ENCODE results near the gene TIAM2.
A peak's percentile ranks its signal among the peaks of the same experiment; 100 is the strongest.

Gene TIAM2

DNA sequence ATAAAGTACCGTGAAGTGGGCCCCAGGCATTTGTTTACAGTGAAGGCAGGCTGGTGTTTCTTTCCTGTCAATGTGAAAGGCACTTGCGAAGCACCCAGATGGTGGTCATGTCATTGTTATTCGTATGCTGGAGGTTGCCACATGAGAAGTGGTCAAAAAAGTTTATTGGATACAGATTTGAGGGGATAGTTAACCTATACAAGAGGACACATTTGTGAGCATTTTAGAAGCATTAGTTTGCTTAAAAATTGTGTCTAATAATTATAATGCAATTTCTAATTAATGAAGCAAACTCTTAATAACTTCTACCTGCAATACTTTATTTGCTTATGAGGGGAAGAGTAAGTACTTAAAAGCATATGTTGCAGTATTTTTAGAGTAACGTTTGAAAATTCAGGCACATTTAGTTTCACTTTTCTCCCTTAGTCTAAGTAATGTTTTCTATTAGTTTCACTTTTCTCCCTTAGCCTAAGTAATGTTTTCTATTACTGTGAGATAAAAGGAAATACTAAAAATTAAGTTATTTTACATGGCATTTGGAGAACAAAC, 148.0 kb downstream of the TIAM2 start:
- no peak for DNase-seq (ENCODE audit: extremely low read depth, low read depth)
- H3K4me3 ChIP-seq (replicated peaks; ENCODE audit: low read depth, low read length), result peak overlapping the region; percentile 17
- TF ChIP-seq, protein P1, sequence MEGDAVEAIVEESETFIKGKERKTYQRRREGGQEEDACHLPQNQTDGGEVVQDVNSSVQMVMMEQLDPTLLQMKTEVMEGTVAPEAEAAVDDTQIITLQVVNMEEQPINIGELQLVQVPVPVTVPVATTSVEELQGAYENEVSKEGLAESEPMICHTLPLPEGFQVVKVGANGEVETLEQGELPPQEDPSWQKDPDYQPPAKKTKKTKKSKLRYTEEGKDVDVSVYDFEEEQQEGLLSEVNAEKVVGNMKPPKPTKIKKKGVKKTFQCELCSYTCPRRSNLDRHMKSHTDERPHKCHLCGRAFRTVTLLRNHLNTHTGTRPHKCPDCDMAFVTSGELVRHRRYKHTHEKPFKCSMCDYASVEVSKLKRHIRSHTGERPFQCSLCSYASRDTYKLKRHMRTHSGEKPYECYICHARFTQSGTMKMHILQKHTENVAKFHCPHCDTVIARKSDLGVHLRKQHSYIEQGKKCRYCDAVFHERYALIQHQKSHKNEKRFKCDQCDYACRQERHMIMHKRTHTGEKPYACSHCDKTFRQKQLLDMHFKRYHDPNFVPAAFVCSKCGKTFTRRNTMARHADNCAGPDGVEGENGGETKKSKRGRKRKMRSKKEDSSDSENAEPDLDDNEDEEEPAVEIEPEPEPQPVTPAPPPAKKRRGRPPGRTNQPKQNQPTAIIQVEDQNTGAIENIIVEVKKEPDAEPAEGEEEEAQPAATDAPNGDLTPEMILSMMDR (IDR thresholded peaks at IDR 0.05; ENCODE audit: low read depth, low read length, missing control alignments), result no peak

DNA sequence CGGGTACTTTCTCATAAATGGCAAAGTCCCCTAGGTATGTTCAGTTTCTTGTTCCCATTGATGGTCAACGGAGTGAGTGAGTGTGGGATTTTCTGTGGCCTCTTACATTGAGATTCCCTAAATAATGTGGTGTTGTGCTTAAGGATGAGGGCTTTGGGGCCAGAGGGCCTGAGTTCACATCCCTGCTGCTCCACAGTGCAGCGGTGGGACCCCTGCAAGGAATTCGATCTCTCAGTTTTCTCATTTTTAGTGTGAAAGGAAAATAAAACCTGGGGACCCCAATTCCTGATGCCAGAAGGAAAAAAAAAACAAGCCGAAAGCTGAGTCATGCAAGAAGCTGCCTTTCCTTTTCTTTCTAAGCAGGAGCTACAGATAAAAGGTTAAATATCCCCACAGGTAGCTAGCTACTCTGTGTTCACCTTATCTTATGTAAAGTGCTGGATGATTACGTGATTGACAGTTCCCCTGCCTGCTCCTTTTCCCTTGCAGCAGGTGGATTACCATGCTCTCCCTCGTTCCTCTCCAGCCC, 148.5 kb downstream of the TIAM2 start:
- TF ChIP-seq, protein P1 (IDR thresholded peaks at IDR 0.05; ENCODE audit: low read depth, low read length, missing control alignments), result no peak
- H3K4me3 ChIP-seq (replicated peaks; ENCODE audit: low read depth, low read length), result peak overlapping the region; percentile 17; the same call in 1 of the 2 replicates
- no peak for DNase-seq (ENCODE audit: extremely low read depth, low read depth)

DNA sequence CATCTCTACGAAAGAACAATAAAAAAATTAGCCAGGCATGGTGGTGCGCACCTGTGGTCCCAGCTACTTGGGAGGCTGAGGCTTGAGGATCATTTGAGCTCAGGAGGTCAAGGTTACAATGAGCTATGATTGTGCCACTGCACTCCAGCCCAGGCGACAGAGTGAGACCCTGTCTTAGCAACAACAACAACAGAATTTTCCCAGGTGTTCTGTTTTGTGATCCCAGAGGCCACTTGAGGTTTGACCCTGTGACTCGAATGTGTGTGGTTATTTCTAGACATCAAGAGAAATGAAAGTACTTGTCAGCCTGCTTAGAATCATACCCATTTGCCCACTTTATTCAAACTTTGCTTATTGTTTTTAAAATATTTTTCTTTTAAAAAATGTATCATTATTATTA, 151.1 kb downstream of the TIAM2 start:
- TF ChIP-seq, protein P1 (IDR thresholded peaks at IDR 0.05; ENCODE audit: low read depth, low read length, missing control alignments), result no peak
- H3K4me3 ChIP-seq (replicated peaks; ENCODE audit: low read depth, low read length), result no peak overlapping the region
- DNase-seq (ENCODE audit: extremely low read depth, low read depth), result no peak

DNA sequence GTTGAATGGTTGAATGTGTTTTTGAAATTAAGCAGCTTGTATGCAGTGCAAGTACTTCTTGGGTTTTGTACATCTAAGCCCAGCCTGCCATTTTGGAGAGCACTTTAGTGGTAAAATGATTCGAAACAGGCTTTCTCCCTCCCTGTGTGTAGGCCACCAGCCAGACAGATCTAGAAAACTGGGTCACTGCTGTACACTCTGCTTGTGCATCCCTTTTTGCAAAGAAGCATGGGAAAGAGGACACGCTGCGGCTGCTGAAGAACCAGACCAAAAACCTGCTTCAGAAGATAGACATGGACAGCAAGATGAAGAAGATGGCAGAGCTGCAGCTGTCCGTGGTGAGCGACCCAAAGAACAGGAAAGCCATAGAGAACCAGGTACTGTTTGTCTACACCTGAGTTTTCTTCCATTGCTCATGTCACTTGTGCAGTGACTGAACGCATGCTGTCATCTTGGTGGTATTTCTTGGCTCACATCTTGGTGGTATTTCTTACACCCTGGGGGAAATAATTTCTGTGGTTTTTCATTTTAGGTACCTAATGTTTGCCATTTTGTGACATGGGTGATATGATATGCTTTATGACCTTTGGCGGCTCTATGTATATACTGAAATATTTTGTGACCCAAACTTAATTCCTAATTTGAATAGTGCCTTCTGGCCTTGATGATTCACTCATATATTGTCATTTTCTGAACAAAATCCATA, 153.0 kb downstream of the TIAM2 start:
- no peak overlapping the region for H3K4me3 ChIP-seq (replicated peaks; ENCODE audit: low read depth, low read length)
- no peak for DNase-seq (ENCODE audit: extremely low read depth, low read depth)
- TF ChIP-seq, protein P1 (IDR thresholded peaks at IDR 0.05; ENCODE audit: low read depth, low read length, missing control alignments), result no peak

DNA sequence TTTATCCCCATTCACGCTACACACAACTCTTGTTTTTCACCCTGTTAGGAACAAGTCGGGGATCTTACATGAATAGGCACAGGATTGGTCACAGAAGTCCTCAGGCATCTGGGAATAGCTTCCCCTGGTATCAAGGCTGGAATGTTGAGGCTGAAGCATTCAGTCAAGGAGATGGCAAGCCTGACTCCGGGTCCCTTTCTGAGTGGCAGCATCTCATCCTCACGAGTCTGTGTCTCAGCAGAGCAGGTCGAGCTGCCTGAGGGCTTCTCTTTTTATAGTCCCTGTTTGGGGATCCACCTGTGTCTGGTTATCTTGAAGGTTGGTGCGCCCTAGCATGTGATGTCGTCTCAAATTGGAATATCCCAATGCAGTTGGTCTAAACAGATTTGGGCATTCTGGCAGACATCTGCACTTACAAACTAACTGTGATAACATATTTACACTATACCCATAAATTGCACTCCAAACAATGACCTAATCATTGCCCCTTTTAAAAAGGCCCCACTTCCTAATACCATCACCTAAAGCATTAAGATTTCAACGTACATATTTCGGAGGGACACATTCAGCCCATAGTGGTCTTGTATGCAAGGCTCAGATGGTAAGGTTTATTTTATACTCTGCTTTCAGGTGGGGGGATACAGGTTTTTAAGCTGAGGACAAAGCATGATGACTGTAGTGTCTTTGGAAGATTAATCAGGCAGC, 156.0 kb downstream of the TIAM2 start:
- no peak overlapping the region for H3K4me3 ChIP-seq (replicated peaks; ENCODE audit: low read depth, low read length)
- TF ChIP-seq, protein P1 (IDR thresholded peaks at IDR 0.05; ENCODE audit: low read depth, low read length, missing control alignments), result no peak
- DNase-seq (ENCODE audit: extremely low read depth, low read depth), result no peak

DNA sequence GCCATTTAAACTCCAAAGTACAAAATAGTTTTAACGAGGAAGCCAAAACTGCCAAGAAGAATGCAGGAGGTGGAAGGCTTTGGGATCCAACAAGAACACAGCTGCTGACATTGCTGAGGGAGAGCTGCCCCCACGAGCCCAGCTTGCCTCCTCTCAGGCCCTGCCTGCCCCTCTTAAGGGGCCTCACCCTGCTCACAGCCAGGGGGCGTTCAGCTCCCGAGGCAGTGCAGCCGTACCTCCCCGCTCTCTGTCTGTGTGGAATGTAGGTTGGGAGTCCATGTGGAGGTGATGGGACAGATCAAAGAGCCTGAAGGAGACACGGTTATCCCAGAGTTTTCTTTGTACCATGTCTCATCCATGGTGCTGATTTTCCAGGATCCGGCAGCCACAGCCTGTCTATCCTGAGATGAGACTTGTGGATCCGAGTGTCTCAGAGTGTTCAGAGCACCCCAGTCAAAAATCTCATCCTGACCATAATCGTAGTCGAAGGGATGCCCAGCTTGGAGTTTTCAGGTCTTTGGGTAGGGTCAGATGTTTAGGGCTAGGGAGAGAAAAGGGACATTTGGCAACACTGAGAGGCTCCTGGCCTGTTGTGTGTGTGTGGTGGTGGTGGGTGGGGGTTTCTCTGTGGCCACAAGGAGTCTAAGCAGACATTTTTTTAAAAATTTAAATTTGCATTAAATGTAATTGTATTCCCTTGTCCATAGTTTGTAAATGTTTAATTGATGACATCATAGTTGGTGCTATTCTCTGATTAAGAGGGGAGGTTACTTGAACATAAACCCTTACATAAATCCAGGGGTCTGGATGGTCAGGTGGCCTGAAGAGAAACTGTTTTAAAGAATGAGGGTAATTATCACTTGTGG, 157.3 kb downstream of the TIAM2 start:
- TF ChIP-seq, protein P1 (IDR thresholded peaks at IDR 0.05; ENCODE audit: low read depth, low read length, missing control alignments), result peak; percentile 54
- no peak for DNase-seq (ENCODE audit: extremely low read depth, low read depth)
- H3K4me3 ChIP-seq (replicated peaks; ENCODE audit: low read depth, low read length), result no peak overlapping the region

All from HFF-Myc (cell line).